ENCODE measurements around the gene CAMKMT.

Gene CAMKMT

DNA sequence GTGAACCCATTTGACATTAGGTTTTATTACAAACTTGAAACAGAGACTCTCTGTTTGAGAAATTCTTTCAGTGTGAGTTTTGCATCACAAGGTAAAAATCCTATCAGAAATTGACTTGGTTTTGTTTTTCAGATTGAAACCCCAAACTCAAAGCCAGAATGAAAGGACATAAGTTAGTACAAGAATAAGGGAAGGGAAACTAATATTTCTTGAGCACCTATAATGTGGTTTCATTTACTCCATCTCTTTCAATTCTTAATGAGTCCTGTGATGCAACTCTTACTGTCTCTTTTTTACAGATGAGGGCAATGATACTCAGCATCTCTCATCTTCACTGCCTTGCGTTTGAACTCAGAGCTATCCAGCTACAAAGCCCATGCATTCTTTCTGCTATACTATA is 369.8 kb downstream of the CAMKMT start:
- TF ChIP-seq, protein P1, sequence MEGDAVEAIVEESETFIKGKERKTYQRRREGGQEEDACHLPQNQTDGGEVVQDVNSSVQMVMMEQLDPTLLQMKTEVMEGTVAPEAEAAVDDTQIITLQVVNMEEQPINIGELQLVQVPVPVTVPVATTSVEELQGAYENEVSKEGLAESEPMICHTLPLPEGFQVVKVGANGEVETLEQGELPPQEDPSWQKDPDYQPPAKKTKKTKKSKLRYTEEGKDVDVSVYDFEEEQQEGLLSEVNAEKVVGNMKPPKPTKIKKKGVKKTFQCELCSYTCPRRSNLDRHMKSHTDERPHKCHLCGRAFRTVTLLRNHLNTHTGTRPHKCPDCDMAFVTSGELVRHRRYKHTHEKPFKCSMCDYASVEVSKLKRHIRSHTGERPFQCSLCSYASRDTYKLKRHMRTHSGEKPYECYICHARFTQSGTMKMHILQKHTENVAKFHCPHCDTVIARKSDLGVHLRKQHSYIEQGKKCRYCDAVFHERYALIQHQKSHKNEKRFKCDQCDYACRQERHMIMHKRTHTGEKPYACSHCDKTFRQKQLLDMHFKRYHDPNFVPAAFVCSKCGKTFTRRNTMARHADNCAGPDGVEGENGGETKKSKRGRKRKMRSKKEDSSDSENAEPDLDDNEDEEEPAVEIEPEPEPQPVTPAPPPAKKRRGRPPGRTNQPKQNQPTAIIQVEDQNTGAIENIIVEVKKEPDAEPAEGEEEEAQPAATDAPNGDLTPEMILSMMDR (IDR thresholded peaks at IDR 0.05; ENCODE audit: low read depth, low read length), result no peak
- no peak overlapping the region for H3K4me3 ChIP-seq (ENCODE audit: low read depth, low read length)

DNA sequence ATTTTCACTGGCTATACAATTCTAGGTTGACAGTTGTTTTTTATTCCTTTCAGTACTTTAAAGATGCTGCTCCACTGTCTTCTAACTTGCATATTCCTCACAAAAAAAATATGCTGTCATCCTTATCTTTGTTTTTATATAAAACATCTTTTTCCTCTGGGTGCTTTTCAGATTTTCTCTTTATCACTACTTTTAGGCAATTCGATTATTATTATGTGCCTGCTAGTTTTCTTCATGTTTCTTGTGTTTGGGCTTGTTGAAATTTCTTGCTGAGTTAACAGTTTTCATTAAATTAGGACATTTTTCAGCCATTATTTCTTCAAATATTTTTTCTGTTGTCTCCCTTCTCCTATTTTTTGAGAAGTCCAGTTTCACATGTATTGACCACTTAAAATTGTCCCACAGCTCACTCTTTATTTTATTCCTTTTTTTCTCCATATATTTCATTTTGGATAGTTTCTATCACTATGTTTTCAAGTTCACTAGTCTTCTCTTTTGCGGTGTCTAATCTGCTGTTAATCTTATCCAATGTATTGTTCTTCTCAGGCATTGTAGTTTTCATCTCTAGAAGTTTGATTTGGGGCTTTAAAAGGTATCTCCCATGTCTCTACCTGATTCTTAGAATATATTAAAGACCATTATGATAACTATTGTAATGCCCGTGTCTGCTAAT is 374.7 kb downstream of the CAMKMT start:
- no peak overlapping the region for H3K4me3 ChIP-seq (ENCODE audit: low read depth, low read length)
- TF ChIP-seq, protein P1 (IDR thresholded peaks at IDR 0.05; ENCODE audit: low read depth, low read length), result no peak

DNA sequence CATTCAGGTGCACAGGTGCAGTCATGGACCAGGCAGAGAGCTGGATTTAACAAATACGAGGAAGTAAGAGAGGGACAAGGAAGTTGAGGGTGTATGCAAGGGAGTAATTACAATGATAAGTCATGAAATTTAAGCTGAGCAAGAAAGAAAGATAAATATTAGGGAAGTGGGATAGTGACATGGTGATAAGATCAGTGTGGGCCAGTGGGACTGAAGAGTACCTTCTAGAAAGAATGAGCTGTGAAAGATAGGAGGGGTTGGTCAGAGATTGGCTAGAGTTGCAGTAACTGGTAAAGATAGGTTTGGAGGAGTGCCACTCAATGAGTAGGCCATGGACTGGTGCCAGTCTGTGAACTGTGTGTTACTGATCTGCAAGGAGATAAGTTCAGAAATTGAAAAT is 378.9 kb downstream of the CAMKMT start:
- TF ChIP-seq, protein P1 (IDR thresholded peaks at IDR 0.05; ENCODE audit: low read depth, low read length), result no peak
- no peak overlapping the region for H3K4me3 ChIP-seq (ENCODE audit: low read depth, low read length)

DNA sequence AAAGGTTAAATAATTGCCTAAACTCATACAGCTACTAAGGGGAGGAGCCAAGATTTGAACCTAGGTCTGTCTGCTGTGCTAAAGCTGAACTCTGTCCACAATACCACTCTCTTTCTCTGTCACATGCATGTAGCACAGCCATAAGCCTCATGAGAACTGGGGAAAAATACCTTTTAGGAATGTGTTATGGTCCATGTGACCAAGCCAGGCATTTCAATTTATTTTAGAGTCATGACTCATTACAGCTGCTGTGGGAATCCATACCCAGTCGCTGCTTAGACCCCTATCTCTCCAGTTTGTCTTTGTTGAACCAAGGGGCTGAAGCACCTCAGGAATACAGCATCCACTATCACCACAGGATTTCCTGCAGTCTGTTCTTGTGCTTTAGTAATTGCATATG is 379.8 kb downstream of the CAMKMT start:
- TF ChIP-seq, protein P1 (IDR thresholded peaks at IDR 0.05; ENCODE audit: low read depth, low read length), result no peak
- H3K4me3 ChIP-seq (ENCODE audit: low read depth, low read length), result no peak overlapping the region

DNA sequence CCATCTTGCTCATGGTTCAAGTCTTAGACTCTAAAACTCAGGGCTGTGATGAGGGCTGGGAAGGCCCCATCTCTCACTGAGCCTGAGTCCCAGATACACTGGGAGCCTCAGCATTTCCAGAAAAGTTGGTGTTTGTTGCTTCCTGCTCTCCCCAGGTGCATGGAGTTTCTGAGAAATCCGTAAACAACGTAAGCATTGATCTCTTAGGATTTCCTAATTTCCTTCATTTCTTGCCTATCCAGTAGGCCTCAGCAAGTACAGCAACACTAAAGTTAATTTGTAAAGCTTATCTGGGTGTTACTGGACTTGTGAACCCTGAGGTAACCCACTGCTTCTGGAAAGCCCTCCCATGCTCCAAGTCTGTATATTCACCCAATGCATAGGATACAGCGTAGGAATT is 380.3 kb downstream of the CAMKMT start:
- TF ChIP-seq, protein P1 (IDR thresholded peaks at IDR 0.05; ENCODE audit: low read depth, low read length), result no peak
- no peak overlapping the region for H3K4me3 ChIP-seq (ENCODE audit: low read depth, low read length)

DNA sequence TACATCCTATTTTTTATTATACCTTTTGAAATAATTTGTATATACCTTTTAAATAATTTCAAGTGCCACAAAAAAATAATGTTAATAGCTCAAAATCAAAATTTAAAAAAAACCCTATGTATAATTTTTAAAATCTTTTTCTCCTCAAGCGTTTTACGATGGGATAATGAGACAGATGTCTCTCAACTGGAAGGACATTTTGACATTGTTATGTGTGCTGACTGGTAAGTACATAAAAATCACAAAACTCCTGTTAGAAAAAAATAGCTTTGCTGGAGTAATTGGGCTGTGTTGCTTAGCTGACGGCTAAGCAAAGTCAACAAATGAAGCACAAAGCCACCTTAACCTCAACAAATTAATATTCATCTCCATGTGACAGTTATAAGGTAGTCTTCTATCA is 381.7 kb downstream of the CAMKMT start:
- TF ChIP-seq, protein P1 (IDR thresholded peaks at IDR 0.05; ENCODE audit: low read depth, low read length), result no peak
- H3K4me3 ChIP-seq (ENCODE audit: low read depth, low read length), result no peak overlapping the region

DNA sequence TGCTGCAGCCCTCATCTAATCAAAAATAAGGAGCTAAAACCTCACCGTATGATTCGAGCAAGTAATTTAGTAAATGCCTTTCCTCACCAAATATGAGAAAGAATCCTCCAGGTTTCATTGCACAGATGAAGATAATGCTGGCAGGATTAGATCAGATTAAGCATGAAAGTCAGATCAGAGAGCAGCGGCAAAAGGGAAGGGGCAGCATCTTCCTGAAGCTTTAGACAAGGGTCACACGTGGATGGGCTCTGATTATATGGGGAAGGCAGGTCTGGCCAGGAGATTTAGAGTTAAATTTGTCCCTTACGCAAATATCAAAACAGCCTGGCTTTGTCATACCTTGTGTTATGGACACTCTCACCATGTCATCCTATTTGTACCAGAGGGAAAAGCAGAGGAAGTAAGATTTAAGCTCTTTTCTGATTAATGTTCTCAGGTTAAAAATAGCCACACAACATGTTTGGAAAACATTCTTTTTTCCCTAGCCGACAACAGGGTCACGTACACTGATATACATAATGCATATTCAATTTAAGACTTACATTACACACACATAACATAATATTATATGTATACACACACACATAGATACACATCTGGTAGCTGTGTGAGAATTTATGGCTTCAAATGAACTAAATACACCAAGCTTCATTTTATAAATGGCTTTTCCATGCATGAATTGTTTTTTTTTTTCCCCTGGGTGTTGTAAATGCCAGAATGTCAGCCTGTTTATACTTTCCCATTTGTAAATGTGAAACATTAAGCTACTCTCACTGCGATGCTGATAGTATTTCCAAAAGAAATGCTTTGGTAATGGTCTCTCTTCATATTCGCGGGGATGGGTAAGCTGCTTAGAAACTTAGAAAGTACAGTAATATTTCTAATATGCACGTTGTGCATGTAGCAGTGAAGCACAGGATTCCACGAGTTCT is 383.5 kb downstream of the CAMKMT start:
- no peak overlapping the region for H3K4me3 ChIP-seq (ENCODE audit: low read depth, low read length)
- TF ChIP-seq, protein P1 (IDR thresholded peaks at IDR 0.05; ENCODE audit: low read depth, low read length), result no peak
